Esophagus squamous epithelium (tissue), 4 donors: ENCODE data around the gene IGFBP4.

Experiments
- POLR2A ChIP-seq, 4 donors: fragments of 450-650 bp; IDR thresholded peaks; one replicate each; pipeline ENCODE4 v1.6.1; 2017; ENCODE audit warnings: antibody characterized with exemption in 4 of 4, mild to moderate bottlenecking in 4 of 4, moderate library complexity in 3 of 4
- TF ChIP-seq, protein P1 (sequence below), 6 experiments: fragments of 450-650 bp in 4 of 6; fragments of 200-600 bp in 2 of 6; sonication (generic) in 2 of 6; IDR thresholded peaks; one replicate each; pipeline ENCODE4 v1.5.1; 2016 to 2019; ENCODE audit warnings: antibody characterized with exemption in 6 of 6, mild to moderate bottlenecking in 4 of 6, moderate library complexity in 4 of 6

DNA sequence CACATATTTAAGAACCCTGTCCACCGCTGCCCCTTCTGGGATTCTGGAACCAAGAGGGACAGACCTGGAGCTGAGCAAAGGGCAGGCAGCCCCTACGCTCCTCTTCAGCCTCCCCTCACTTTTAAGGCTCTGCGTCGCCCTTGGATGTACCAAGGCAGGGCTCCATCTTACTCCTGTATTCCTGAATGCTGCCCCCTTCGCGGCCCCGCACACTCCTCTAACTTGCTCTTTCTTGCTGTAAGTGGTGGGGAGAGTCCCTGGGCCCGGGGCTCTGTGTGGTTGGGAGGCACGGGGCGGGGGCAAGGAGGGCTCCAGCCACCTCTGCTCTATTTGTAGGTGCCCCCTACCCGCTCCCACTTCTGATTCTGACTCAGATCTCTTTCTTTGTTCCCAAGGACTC, 56.9 kb downstream of the IGFBP4 start:
- TF ChIP-seq, protein P1, sequence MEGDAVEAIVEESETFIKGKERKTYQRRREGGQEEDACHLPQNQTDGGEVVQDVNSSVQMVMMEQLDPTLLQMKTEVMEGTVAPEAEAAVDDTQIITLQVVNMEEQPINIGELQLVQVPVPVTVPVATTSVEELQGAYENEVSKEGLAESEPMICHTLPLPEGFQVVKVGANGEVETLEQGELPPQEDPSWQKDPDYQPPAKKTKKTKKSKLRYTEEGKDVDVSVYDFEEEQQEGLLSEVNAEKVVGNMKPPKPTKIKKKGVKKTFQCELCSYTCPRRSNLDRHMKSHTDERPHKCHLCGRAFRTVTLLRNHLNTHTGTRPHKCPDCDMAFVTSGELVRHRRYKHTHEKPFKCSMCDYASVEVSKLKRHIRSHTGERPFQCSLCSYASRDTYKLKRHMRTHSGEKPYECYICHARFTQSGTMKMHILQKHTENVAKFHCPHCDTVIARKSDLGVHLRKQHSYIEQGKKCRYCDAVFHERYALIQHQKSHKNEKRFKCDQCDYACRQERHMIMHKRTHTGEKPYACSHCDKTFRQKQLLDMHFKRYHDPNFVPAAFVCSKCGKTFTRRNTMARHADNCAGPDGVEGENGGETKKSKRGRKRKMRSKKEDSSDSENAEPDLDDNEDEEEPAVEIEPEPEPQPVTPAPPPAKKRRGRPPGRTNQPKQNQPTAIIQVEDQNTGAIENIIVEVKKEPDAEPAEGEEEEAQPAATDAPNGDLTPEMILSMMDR (IDR thresholded peaks at IDR 0.05): no peak
- TF ChIP-seq POLR2A (IDR thresholded peaks at IDR 0.05): no peak
